HepG2 (cell line): Measurements from ENCODE around the gene ADGRB3. TPM values are rescaled to one million over a fixed set of nuclear protein-coding genes. Genes with fewer than 3 reads are reported as not detected.

Experiments
- ATAC-seq: fragments of 200-7000 bp; cut with Tn5 transposase; 3 replicates; pipeline ENCODE4 v1.9.1; 2020; ENCODE audit warnings: mild to moderate bottlenecking, moderate library complexity
- BruUV-seq: library from RNA; stranded (reverse); fragments of 400-500 nt; replicated peaks from 2 replicates; lab custom pipeline; 2021; lab: Mats Ljungman, UMichigan
- CTCF ChIA-PET: fragments of 300-600 bp; formaldehyde crosslinking; extraction: SDS; loops from one replicate; lab custom pipeline; 2021; ENCODE audit warnings: low total read pairs, inconsistent platforms, low intra/inter-chr PET ratio; lab: Yijun Ruan, JAX
- POLR2A ChIA-PET: fragments of 350-600 bp; sonication (Branson Sonifier 250); formaldehyde crosslinking; loops from one replicate; lab custom pipeline; 2020; ENCODE audit warnings: antibody characterized with exemption, inconsistent platforms; lab: Yijun Ruan, JAX
- DNase-seq: peaks from one replicate; pipeline ENCODE4 v3.0.0-alpha.2; 2015; ENCODE audit warnings: low spot score
- FAIRE-seq: peaks from 3 replicates; lab custom pipeline; 2011; peaks lifted over from hg19 to GRCh38; lab: Jason Lieb, UNC
- H2AFZ ChIP-seq: one replicate; pipeline ENCODE4 v1.6.1; 2011; ENCODE audit warnings: low read length, inconsistent platforms
- H3K27ac ChIP-seq: fragments of 300-600 bp; 3 replicates; pipeline ENCODE4 v1.8.0; 2011; ENCODE audit warnings: mixed run types, mild to moderate bottlenecking, mixed read lengths, low read length, inconsistent platforms; ENCODE audit not compliant: insufficient read depth; ENCODE audit errors: extremely low read length
- H3K27me3 ChIP-seq, 2 experiments: fragments of 200-600 bp in 1 of 2; 2 replicates in 1 of 2; 3 replicates in 1 of 2; pipeline versions ENCODE4 v1.6.0 to v1.8.0; 2011; ENCODE audit warnings: low read length in 2 of 2, mild to moderate bottlenecking in 2 of 2, moderate library complexity in 2 of 2, inconsistent platforms in 1 of 2; ENCODE audit not compliant: insufficient read depth in 2 of 2, control insufficient read depth in 1 of 2
- H3K36me3 ChIP-seq, 2 experiments: fragments of 200-600 bp in 1 of 2; replicated peaks in 1 of 2; 2 replicates in 1 of 2; 3 replicates in 1 of 2; pipeline versions ENCODE4 v1.5.1 to v1.8.0; 2011; ENCODE audit warnings: low read length in 2 of 2, inconsistent platforms in 1 of 2; ENCODE audit not compliant: insufficient read depth in 2 of 2, control insufficient read depth in 1 of 2
- H3K4me1 ChIP-seq: 2 replicates; pipeline ENCODE4 v1.5.1; 2012; ENCODE audit warnings: low read length, inconsistent platforms; ENCODE audit not compliant: insufficient read depth
- H3K4me2 ChIP-seq: 2 replicates; pipeline ENCODE4 v1.6.0; 2011; ENCODE audit warnings: low read depth, low read length, inconsistent platforms
- H3K4me3 ChIP-seq, 3 experiments: fragments of 200-600 bp in 1 of 3; sonication (generic), shearing (Covaris generic) in 1 of 3; replicated peaks in 1 of 3; 2 replicates each; pipeline ENCODE4 v1.5.1; 2011 to 2016; ENCODE audit warnings: low read length in 3 of 3, inconsistent platforms in 2 of 3, low read depth in 2 of 3, mild to moderate bottlenecking in 2 of 3, control low read depth in 1 of 3, mixed read lengths in 1 of 3; ENCODE audit not compliant: insufficient read depth in 1 of 3
- H3K79me2 ChIP-seq: one replicate; pipeline ENCODE4 v1.6.1; 2011; ENCODE audit warnings: low read length, inconsistent platforms; ENCODE audit not compliant: insufficient read depth
- H3K9ac ChIP-seq: 2 replicates; pipeline ENCODE4 v1.6.0; 2011; ENCODE audit warnings: mild to moderate bottlenecking, low read depth, low read length, inconsistent platforms; ENCODE audit not compliant: insufficient read depth
- H3K9me3 ChIP-seq: 2 replicates; pipeline ENCODE4 v1.5.1; 2012; ENCODE audit warnings: mild to moderate bottlenecking, low read length
- H4K20me1 ChIP-seq: 2 replicates; pipeline ENCODE4 v1.6.0; 2011; ENCODE audit warnings: inconsistent platforms, mild to moderate bottlenecking, low read length, moderate library complexity; ENCODE audit not compliant: insufficient read depth
- ATAD3A ChIP-seq: sonication (generic); formaldehyde crosslinking; IDR thresholded peaks from 2 replicates; pipeline ENCODE4 v1.4.0; 2020; ENCODE audit warnings: missing genetic modification reagents
- BRD4 ChIP-seq: sonication (generic); formaldehyde crosslinking; IDR thresholded peaks from 2 replicates; pipeline ENCODE4 v1.4.0; 2020; ENCODE audit warnings: missing genetic modification reagents
- FOXK2 ChIP-seq: fragments of 450-650 bp; IDR thresholded peaks from 2 replicates; pipeline ENCODE4 v1.6.1; 2016
- IRF1 ChIP-seq: sonication (generic); formaldehyde crosslinking; IDR thresholded peaks from 2 replicates; pipeline ENCODE4 v1.4.0; 2020; ENCODE audit warnings: low read depth, mild to moderate bottlenecking, missing genetic modification reagents
- MYPOP ChIP-seq: sonication (generic); formaldehyde crosslinking; IDR thresholded peaks from 2 replicates; pipeline ENCODE4 v1.8.1; 2023; ENCODE audit warnings: mild to moderate bottlenecking, moderate library complexity, missing genetic modification reagents
- NR1H2 ChIP-seq: sonication (generic); formaldehyde crosslinking; IDR thresholded peaks from 2 replicates; pipeline ENCODE4 v1.8.1; 2022; ENCODE audit warnings: low read depth, missing genetic modification reagents, borderline replicate concordance
- POLR2AphosphoS2 ChIP-seq: IDR thresholded peaks from 2 replicates; pipeline ENCODE4 v1.6.1; 2011; ENCODE audit warnings: low read depth, low read length, improper control_type of control experiment
- SP5 ChIP-seq: IDR thresholded peaks from 2 replicates; pipeline ENCODE4 v1.6.1; 2016; ENCODE audit warnings: low read depth, borderline replicate concordance
- YY1 ChIP-seq: IDR thresholded peaks from 2 replicates; pipeline ENCODE4 v1.6.1; 2011; ENCODE audit warnings: low read length, low read depth, moderate library complexity, mild to moderate bottlenecking; ENCODE audit not compliant: insufficient read depth, insufficient replicate concordance
- ZHX1 ChIP-seq: sonication (generic); formaldehyde crosslinking; IDR thresholded peaks from 2 replicates; pipeline ENCODE4 v1.8.1; 2022; ENCODE audit warnings: low read depth, mild to moderate bottlenecking, missing genetic modification reagents
- ZSCAN12 ChIP-seq: sonication (generic); formaldehyde crosslinking; IDR thresholded peaks from 2 replicates; pipeline ENCODE4 v1.9.0; 2021; ENCODE audit warnings: mild to moderate bottlenecking, missing genetic modification reagents
- WGBS: methylation state at CpG from one replicate; pipeline ENCODE4 v1.1.6; 2017; ENCODE audit warnings: low lambda C conversion rate; 5-methylcytosine and 5-hydroxymethylcytosine counted together
- in situ Hi-C: cut with HindIII; loops from 2 replicates; pipeline ENCODE4 v1.10.0; 2017; ENCODE audit warnings: low pct_unique_long_range_greater_than_20kb; ENCODE audit not compliant: extremely low pct_ligation_motif_present
- intact Hi-C: fragments of 100-400 bp; cut with micrococcal nuclease; formaldehyde crosslinking; loops from one replicate; pipeline ENCODE4 v1.10.0; 2022; ENCODE audit not compliant: unreplicated experiment
- polyA plus RNA-seq, 8 experiments: library from polyadenylated mRNA; depleted of rRNA in 3 of 8; stranded (reverse) in 7 of 8; unstranded in 1 of 8; fragments of >200 nt; fragmentation: Illumina TruSeq in 4 of 8; extraction: Trizol in 4 of 8; gene quantifications; 2 replicates each; pipeline versions ENCODE4 v1.2.1 to v1.2.3, GENCODE V29; 2011 to 2016; ENCODE audit warnings: low read depth in 4 of 8, missing spikeins in 1 of 8, mixed read lengths in 1 of 8; ENCODE audit not compliant: insufficient read depth in 1 of 8
- total RNA-seq, 5 experiments: library from RNA; depleted of rRNA; stranded (reverse); fragments of >200 nt; fragmentation: Illumina TruSeq; extraction: Trizol; gene quantifications; 2 replicates each; pipeline ENCODE4 v1.2.3, GENCODE V29; 2016; ENCODE audit warnings: low read depth in 1 of 5
- TF ChIP-seq, protein P1 (sequence below): fragments of 450-650 bp; IDR thresholded peaks from 2 replicates; pipeline ENCODE4 v1.6.1; 2017; ENCODE audit warnings: mild to moderate bottlenecking
- TF ChIP-seq, protein P2 (sequence below): sonication (generic); formaldehyde crosslinking; IDR thresholded peaks from 2 replicates; pipeline ENCODE4 v1.5.0; 2020; ENCODE audit warnings: mild to moderate bottlenecking, missing genetic modification reagents

The ADGRB3 gene
- total and polyA plus RNA-seq, 2 of the 13 experiments (the other 11 are each of a cell fraction or from before 2014, with no cell fraction given): not detected

- H3K27me3 ChIP-seq: no peaks in the 10 kb centered on the region
- H3K4me2 ChIP-seq: no peak overlapping the region
- DNase-seq (no peak), FAIRE-seq (no peak), ATAC-seq (no peak)
- H3K79me2 ChIP-seq: no peaks in the 10 kb centered on the region
- POLR2A ChIA-PET: no interaction called here
- no peak overlapping the region for H3K27ac ChIP-seq
- no peak overlapping the region for H3K9ac ChIP-seq
- H2AFZ ChIP-seq: no peak overlapping the region
- H3K4me3 ChIP-seq: no peak overlapping the region
- BruUV-seq: no TSS peak
- H4K20me1 ChIP-seq: no peaks in the 10 kb centered on the region
- H3K36me3 ChIP-seq: no peaks in the 10 kb centered on the region
- CTCF ChIA-PET: no interaction called here
- in situ Hi-C loops (no loop called here), intact Hi-C loops (no loop called here)
- no peaks in the 10 kb centered on the region for H3K4me1 ChIP-seq
- H3K9me3 ChIP-seq: no peaks in the 10 kb centered on the region
- WGBS: 6% methylated on average over 4 of the region's 4 CpGs
- TF ChIP-seq ATAD3A (CRISPR knock-in tag): no peak
- no peak for TF ChIP-seq ZSCAN12 (CRISPR knock-in tag)
- TF ChIP-seq, protein P1, sequence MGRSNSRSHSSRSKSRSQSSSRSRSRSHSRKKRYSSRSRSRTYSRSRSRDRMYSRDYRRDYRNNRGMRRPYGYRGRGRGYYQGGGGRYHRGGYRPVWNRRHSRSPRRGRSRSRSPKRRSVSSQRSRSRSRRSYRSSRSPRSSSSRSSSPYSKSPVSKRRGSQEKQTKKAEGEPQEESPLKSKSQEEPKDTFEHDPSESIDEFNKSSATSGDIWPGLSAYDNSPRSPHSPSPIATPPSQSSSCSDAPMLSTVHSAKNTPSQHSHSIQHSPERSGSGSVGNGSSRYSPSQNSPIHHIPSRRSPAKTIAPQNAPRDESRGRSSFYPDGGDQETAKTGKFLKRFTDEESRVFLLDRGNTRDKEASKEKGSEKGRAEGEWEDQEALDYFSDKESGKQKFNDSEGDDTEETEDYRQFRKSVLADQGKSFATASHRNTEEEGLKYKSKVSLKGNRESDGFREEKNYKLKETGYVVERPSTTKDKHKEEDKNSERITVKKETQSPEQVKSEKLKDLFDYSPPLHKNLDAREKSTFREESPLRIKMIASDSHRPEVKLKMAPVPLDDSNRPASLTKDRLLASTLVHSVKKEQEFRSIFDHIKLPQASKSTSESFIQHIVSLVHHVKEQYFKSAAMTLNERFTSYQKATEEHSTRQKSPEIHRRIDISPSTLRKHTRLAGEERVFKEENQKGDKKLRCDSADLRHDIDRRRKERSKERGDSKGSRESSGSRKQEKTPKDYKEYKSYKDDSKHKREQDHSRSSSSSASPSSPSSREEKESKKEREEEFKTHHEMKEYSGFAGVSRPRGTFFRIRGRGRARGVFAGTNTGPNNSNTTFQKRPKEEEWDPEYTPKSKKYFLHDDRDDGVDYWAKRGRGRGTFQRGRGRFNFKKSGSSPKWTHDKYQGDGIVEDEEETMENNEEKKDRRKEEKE: no peak
- no peak for TF ChIP-seq IRF1 (CRISPR knock-in tag)
- TF ChIP-seq NR1H2 (CRISPR knock-in tag): no peak
- no peak for TF ChIP-seq ZHX1 (CRISPR knock-in tag)
- TF ChIP-seq, protein P2, sequence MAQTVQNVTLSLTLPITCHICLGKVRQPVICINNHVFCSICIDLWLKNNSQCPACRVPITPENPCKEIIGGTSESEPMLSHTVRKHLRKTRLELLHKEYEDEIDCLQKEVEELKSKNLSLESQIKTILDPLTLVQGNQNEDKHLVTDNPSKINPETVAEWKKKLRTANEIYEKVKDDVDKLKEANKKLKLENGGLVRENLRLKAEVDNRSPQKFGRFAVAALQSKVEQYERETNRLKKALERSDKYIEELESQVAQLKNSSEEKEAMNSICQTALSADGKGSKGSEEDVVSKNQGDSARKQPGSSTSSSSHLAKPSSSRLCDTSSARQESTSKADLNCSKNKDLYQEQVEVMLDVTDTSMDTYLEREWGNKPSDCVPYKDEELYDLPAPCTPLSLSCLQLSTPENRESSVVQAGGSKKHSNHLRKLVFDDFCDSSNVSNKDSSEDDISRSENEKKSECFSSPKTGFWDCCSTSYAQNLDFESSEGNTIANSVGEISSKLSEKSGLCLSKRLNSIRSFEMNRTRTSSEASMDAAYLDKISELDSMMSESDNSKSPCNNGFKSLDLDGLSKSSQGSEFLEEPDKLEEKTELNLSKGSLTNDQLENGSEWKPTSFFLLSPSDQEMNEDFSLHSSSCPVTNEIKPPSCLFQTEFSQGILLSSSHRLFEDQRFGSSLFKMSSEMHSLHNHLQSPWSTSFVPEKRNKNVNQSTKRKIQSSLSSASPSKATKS (CRISPR knock-in tag): no peak
- no peak for TF ChIP-seq MYPOP (CRISPR knock-in tag)
- TF ChIP-seq YY1: no peak
- TF ChIP-seq POLR2AphosphoS2: no peak
- TF ChIP-seq SP5 (CRISPR knock-in tag): no peak
- no peak for TF ChIP-seq FOXK2
- TF ChIP-seq BRD4 (CRISPR knock-in tag): no peak
These were observed 15.1 kb downstream of the ADGRB3 start for GRCh38 chr6:68650142-68650541.
